IMR-90 (cell line): ENCODE results near the gene SPAG4.

ENCODE experiments used
- BHLHE40 ChIP-seq: fragments of 150-350 bp; IDR thresholded peaks from 2 replicates; pipeline ENCODE4 v1.6.1; 2016; ENCODE audit warnings: mild to moderate bottlenecking, low read depth, low read length
- CEBPB ChIP-seq: IDR thresholded peaks from 2 replicates; pipeline ENCODE4 v1.6.1; 2012; ENCODE audit warnings: low read depth, low read length, improper control_type of control experiment
- CHD1 ChIP-seq: IDR thresholded peaks from 2 replicates; pipeline ENCODE4 v1.6.1; 2012; ENCODE audit warnings: low read depth, low read length, improper control_type of control experiment
- CTCF ChIP-seq: conservative IDR thresholded peaks from 2 replicates; pipeline ENCODE4 v1.5.1; 2012; ENCODE audit warnings: mild to moderate bottlenecking, low read depth, low read length, improper control_type of control experiment
- FOS ChIP-seq: fragments of 150-350 bp; IDR thresholded peaks from 2 replicates; pipeline ENCODE4 v1.6.1; 2016; ENCODE audit warnings: low read depth, low read length
- MAFK ChIP-seq: IDR thresholded peaks from 2 replicates; pipeline ENCODE4 v1.6.1; 2012; ENCODE audit warnings: low read depth, low read length, improper control_type of control experiment
- MXI1 ChIP-seq: IDR thresholded peaks from 2 replicates; pipeline ENCODE4 v1.6.1; 2012; ENCODE audit warnings: low read depth, mild to moderate bottlenecking, low read length, moderate library complexity, borderline replicate concordance
- POLR2A ChIP-seq: IDR thresholded peaks from 2 replicates; pipeline ENCODE4 v1.6.1; 2012; ENCODE audit warnings: mild to moderate bottlenecking, low read depth, low read length
- RAD21 ChIP-seq: IDR thresholded peaks from 2 replicates; pipeline ENCODE4 v1.6.1; 2012; ENCODE audit warnings: low read length, improper control_type of control experiment
- SMC3 ChIP-seq: fragments of 150-350 bp; IDR thresholded peaks from 2 replicates; pipeline ENCODE4 v1.6.1; 2016; ENCODE audit warnings: low read depth, mild to moderate bottlenecking, antibody characterized with exemption, low read length, moderate library complexity
- USF2 ChIP-seq: fragments of 150-350 bp; IDR thresholded peaks from 2 replicates; pipeline ENCODE4 v1.6.1; 2017; ENCODE audit warnings: mild to moderate bottlenecking, antibody characterized with exemption, low read length, low read depth

GRCh38 chr20:35643045-35643444 is 27.4 kb downstream of the SPAG4 start:
- TF ChIP-seq CTCF (no peak), RAD21 (no peak), POLR2A (no peak), CHD1 (no peak), SMC3 (no peak), BHLHE40 (no peak), USF2 (no peak), MAFK (no peak), CEBPB (no peak), FOS (no peak), MXI1 (no peak)
